Fibroblast of the aortic adventitia (primary cell): ENCODE results near the gene CCDC27. TPM values are rescaled to one million over a fixed set of nuclear protein-coding genes. Genes with fewer than 3 reads are reported as not detected.

ENCODE experiments used
- DNase-seq: peaks from one replicate; pipeline ENCODE4 v3.0.0-alpha.2; 2010; ENCODE audit warnings: low read depth
- H3K4me3 ChIP-seq: 2 replicates; pipeline ENCODE4 v1.5.1; 2011; ENCODE audit warnings: low read depth, mild to moderate bottlenecking, control low read depth, low read length, moderate library complexity
- small RNA-seq: library from RNA; depleted of rRNA; stranded (forward); fragments of <200 nt; gene quantifications from one replicate; pipeline ENCODE3, GENCODE V24; 2012
- total RNA-seq: library from RNA; depleted of rRNA; stranded (reverse); fragments of >200 nt; gene quantifications from 2 replicates; pipeline ENCODE4 v1.2.3, GENCODE V29; 2012; ENCODE audit warnings: low replicate concordance
- TF ChIP-seq, protein P1 (sequence below): IDR thresholded peaks from 2 replicates; pipeline ENCODE4 v1.5.1; 2011; ENCODE audit warnings: mild to moderate bottlenecking, low read length, control low read depth, inconsistent platforms; ENCODE audit not compliant: insufficient read depth

Gene CCDC27
- total RNA-seq, 1 donor = not detected

DNA sequence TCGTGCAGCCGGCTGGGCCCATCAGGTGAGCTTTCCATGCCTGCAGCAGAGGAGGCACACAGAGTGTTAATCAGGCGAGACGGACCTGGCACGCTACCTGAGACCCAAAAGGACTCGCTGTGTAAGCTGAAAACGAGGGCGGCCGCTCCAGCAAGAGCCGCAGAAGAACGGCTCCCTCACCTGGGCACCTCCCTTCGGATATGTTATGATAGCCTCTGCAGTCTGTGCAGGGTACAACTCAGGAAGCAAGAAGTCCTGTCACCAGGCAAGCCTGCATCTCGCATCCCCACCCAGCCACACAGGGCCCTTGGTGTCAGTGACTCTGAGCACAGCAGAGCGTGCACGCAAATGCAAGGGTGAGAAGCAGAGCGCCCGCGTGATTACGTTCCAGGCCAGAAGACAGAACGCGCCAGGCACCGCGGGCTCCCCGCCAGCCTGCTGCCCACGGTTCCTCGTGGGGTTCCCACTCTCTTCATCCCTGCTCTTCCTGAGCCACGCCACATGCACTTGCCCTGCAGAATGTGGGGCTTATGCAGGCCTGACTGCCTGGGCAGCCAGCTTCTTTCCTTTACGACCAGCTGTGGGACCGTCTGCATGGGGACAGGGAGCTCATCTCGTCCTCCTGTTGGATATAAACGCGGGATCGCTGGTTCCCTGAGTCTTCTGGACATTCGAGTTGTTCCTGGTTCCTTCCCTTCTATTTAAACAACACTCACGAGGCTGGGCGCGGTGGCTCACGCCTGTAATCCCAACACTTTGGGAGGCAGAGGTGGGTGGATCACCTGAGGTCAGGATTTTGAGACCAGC, 64.3 kb downstream of the CCDC27 start:
- H3K4me3 ChIP-seq = no peak overlapping the region
- TF ChIP-seq, protein P1, sequence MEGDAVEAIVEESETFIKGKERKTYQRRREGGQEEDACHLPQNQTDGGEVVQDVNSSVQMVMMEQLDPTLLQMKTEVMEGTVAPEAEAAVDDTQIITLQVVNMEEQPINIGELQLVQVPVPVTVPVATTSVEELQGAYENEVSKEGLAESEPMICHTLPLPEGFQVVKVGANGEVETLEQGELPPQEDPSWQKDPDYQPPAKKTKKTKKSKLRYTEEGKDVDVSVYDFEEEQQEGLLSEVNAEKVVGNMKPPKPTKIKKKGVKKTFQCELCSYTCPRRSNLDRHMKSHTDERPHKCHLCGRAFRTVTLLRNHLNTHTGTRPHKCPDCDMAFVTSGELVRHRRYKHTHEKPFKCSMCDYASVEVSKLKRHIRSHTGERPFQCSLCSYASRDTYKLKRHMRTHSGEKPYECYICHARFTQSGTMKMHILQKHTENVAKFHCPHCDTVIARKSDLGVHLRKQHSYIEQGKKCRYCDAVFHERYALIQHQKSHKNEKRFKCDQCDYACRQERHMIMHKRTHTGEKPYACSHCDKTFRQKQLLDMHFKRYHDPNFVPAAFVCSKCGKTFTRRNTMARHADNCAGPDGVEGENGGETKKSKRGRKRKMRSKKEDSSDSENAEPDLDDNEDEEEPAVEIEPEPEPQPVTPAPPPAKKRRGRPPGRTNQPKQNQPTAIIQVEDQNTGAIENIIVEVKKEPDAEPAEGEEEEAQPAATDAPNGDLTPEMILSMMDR = no peak
- no peak for DNase-seq

DNA sequence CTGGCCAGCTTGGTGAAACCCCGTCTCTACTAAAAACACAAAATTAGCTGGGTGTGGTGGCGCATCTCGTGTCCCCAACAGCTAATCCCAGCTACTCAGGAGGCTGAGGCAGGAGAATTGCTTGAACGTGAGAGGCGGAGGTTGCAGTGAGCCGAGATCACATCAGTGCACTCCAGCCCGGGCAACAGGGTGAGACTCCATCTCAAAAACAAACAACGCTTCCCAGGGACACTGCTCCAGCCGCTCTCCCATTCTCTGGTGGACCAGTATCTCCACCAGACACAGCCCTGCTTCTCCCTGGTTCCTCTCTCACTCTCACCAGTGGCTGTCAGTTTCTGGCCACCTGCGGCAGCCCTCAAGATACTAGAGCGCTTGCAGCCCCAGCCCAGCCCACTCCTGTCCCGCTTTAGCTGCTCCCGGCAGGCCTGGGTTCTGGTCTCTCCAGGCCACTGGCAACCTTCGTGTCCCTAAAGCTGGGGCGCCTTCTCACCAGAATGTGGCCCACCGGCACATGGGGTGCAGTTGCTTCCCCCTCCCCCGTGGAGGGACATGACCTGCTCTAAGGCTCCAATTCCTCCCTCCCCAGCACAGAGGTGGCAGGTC, 65.0 kb downstream of the CCDC27 start:
- H3K4me3 ChIP-seq = no peak overlapping the region
- no peak for DNase-seq
- TF ChIP-seq, protein P1 = no peak

DNA sequence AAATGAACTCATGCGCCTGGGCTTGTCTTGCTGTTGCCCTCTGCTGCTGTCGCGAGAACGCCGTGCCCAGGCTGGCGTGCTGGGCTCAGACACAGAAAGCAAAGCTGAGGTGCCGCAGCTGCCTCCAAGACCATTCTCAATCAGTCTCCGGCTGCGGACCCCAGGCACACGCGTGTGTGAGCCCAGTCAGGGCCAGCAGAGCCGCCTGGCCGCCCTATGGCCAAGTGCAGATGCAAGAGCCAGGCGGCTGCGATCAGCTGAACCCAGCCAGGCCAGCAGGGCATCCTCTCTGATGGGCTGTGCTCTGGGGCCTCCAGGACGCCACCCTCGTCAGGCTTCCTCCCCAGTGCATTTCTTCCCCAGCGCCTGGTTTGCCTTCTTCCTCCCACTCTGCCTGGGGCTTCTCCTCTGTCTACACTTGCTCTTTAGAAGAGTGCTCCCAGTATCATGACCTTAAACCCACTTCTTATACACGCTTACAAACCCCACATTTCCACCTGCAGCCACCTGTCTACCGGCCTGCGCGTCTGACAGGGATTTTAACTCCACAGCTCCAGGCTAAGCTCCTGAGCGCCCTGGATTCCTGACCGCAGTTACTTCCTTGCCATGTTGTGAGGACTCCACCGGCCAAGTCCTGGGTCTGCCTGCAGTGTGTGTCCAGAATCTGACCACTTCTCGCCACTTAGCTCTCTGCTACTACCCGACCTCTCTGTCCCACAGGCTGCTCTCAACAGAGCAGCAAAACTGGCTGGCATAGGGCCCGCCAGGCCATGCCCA, 65.8 kb downstream of the CCDC27 start:
- TF ChIP-seq, protein P1 = no peak
- no peak for DNase-seq
- H3K4me3 ChIP-seq = no peak overlapping the region

DNA sequence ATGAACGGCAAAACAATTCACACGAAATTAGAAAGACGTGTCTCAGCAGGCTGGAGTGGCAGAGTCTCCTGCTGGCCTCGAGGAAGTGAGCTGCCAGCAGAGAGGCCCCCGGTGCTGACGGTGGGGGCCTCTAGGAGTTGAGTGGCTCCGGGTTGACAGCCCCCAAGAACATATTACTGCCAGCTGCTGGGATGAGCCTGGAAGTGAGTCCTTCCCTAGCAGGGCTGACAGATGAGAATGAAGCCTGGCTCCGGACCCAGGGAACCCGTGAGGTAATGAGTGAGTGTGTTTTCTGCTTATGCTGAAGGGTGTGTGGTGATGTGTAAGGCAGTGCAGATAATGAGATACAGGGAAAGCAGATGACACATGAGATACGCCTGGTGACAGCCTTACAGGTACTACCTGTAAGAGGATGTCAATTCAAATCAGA, 67.5 kb downstream of the CCDC27 start:
- TF ChIP-seq, protein P1 = no peak
- H3K4me3 ChIP-seq = no peak overlapping the region
- DNase-seq = no peak

DNA sequence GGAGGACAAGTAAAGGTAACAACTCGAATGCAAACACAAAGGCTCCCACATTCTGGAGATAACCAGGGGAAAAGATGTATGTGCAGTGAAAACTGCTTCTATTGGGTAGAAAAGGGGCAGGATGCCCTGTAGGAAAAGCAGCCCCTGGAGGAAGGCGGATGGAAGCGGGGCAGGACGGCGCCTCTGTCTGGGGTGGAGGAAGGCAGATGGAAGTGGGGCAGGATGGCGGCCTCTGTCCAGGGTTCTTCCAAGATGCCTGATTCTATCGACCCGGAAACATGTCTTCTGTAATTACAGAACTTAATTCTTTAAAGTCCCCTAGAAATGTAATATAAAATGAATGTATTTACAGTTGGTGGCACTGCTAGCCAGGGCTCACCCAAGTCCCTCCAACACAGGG, 68.1 kb downstream of the CCDC27 start:
- TF ChIP-seq, protein P1 = no peak
- H3K4me3 ChIP-seq = no peak overlapping the region
- DNase-seq = no peak

DNA sequence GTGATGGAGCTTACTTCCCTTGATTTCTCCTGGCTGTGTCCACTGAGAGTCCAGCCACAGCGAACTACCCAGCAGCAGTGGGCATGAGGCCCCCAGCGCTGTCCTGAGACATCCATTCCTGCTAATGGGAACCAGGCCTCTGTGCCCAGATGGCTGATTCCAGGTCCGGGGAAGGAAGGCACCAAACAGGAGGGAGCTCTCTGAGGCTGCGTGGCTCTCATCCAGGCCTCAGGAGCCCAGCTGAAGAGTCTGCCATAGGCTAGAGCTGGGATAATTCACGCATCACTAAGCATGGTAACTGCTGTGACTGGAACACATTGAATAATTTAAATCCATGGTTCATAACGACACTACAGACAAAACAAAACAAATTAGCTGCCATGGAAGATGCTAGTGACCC, 68.8 kb downstream of the CCDC27 start:
- TF ChIP-seq, protein P1 = no peak
- no peak overlapping the region for H3K4me3 ChIP-seq
- no peak for DNase-seq

Small RNA genes within 50 kb of the gene (small RNA-seq; reads per million reads assigned to genes)
- gene RF02197 (not detected), gene RN7SL574P (not detected)

Other genes starting within 250 kb of the CCDC27 start
- 102 and 103 TPM in 2 replicates for gene MEGF6, start 140.9 kb upstream of the CCDC27 start, total RNA-seq
- gene TPRG1L, start 127.4 kb upstream of the CCDC27 start, total RNA-seq = 14.6 and 44.4 TPM in 2 replicates
- 6.0 and 10.0 TPM in 2 replicates for gene WRAP73, start 102.3 kb upstream of the CCDC27 start, total RNA-seq
- 0.18 TPM in 1 of 2 replicates, not detected in the other for gene TP73, start 99.9 kb upstream of the CCDC27 start, total RNA-seq
- 4.6 TPM in 1 of 2 replicates, not detected in the other for gene SMIM1, start 20.3 kb downstream of the CCDC27 start, total RNA-seq
- 22.9 and 37.8 TPM in 2 replicates for gene LRRC47, start 44.0 kb downstream of the CCDC27 start, total RNA-seq
- 16.9 and 24.9 TPM in 2 replicates for gene CEP104, start 104.8 kb downstream of the CCDC27 start, total RNA-seq
- gene DFFB, start 105.0 kb downstream of the CCDC27 start, total RNA-seq = 3.6 and 7.8 TPM in 2 replicates
- 13.5 and 35.3 TPM in 2 replicates for gene C1orf174, start 147.8 kb downstream of the CCDC27 start, total RNA-seq